ENCODE data around the gene PVR. TPM values are rescaled to one million over a fixed set of nuclear protein-coding genes. Genes with fewer than 3 reads are reported as not detected.

PVR gene
- total and polyA plus RNA-seq, 9 of the 15 experiments (the other 6 are each of a cell fraction or from before 2014, with no cell fraction given) = 0.89 to 14.5 (median 9.8) TPM

DNA sequence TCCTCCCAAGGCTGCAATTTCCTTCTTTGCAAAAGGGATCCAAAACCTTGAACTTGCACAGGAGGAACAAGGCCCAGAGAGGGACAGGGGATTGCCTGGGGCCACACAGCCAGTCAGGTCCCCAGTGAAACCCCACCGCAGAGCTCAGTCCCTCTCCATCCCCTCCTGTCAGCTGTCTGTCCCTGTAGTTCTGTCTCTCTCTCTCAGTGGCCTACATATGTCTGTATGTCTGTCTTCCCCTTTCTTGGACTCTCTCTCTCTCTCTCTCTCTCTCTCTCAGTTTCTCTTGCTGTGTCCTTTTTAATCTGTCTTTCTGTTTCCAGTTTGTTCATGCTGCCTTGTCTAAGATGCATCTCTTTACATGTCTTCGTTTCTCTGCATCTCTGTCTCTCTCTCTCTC lies 39.1 kb downstream of the PVR start (continued):
- TF ChIP-seq ZNF444 (CRISPR knock-in tag; IDR thresholded peaks at IDR 0.05) = no peak
- TF ChIP-seq SMARCA5 (IDR thresholded peaks at IDR 0.05) = peak; percentile 75; the same call in 1 of the 2 replicates
- no peak for TF ChIP-seq CCNT2 (IDR thresholded peaks at IDR 0.05; ENCODE audit: borderline replicate concordance, extremely low read depth, insufficient read length, low read depth, low read length)
- TF ChIP-seq CUX1 (CRISPR knock-in tag; IDR thresholded peaks at IDR 0.05) = no peak
- no peak for TF ChIP-seq DIDO1 (tag; IDR thresholded peaks at IDR 0.05; ENCODE audit: low read depth)
- TF ChIP-seq ZNF184 (CRISPR knock-in tag; IDR thresholded peaks at IDR 0.05) = no peak
- TF ChIP-seq, protein P1, sequence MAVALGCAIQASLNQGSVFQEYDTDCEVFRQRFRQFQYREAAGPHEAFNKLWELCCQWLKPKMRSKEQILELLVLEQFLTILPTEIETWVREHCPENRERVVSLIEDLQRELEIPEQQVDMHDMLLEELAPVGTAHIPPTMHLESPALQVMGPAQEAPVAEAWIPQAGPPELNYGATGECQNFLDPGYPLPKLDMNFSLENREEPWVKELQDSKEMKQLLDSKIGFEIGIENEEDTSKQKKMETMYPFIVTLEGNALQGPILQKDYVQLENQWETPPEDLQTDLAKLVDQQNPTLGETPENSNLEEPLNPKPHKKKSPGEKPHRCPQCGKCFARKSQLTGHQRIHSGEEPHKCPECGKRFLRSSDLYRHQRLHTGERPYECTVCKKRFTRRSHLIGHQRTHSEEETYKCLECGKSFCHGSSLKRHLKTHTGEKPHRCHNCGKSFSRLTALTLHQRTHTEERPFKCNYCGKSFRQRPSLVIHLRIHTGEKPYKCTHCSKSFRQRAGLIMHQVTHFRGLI (CRISPR knock-in tag; IDR thresholded peaks at IDR 0.05) = no peak
- peak; percentile 22; the same call in 1 of the 2 replicates for TF ChIP-seq NFIC (IDR thresholded peaks at IDR 0.05)
- no peak for TF ChIP-seq MXD1 (CRISPR knock-in tag; IDR thresholded peaks at IDR 0.05; ENCODE audit: borderline replicate concordance, poor library complexity, severe bottlenecking)
- TF ChIP-seq ZNF644 (tag; IDR thresholded peaks at IDR 0.05; ENCODE audit: low read depth) = no peak
- TF ChIP-seq BCOR (IDR thresholded peaks at IDR 0.05) = peak; percentile 37; the same call in 1 of the 2 replicates
- TF ChIP-seq HLTF (IDR thresholded peaks at IDR 0.05) = 0 out of 2 replicates have a peak, but pooled peaks have one; percentile 28
- TF ChIP-seq, protein P2, sequence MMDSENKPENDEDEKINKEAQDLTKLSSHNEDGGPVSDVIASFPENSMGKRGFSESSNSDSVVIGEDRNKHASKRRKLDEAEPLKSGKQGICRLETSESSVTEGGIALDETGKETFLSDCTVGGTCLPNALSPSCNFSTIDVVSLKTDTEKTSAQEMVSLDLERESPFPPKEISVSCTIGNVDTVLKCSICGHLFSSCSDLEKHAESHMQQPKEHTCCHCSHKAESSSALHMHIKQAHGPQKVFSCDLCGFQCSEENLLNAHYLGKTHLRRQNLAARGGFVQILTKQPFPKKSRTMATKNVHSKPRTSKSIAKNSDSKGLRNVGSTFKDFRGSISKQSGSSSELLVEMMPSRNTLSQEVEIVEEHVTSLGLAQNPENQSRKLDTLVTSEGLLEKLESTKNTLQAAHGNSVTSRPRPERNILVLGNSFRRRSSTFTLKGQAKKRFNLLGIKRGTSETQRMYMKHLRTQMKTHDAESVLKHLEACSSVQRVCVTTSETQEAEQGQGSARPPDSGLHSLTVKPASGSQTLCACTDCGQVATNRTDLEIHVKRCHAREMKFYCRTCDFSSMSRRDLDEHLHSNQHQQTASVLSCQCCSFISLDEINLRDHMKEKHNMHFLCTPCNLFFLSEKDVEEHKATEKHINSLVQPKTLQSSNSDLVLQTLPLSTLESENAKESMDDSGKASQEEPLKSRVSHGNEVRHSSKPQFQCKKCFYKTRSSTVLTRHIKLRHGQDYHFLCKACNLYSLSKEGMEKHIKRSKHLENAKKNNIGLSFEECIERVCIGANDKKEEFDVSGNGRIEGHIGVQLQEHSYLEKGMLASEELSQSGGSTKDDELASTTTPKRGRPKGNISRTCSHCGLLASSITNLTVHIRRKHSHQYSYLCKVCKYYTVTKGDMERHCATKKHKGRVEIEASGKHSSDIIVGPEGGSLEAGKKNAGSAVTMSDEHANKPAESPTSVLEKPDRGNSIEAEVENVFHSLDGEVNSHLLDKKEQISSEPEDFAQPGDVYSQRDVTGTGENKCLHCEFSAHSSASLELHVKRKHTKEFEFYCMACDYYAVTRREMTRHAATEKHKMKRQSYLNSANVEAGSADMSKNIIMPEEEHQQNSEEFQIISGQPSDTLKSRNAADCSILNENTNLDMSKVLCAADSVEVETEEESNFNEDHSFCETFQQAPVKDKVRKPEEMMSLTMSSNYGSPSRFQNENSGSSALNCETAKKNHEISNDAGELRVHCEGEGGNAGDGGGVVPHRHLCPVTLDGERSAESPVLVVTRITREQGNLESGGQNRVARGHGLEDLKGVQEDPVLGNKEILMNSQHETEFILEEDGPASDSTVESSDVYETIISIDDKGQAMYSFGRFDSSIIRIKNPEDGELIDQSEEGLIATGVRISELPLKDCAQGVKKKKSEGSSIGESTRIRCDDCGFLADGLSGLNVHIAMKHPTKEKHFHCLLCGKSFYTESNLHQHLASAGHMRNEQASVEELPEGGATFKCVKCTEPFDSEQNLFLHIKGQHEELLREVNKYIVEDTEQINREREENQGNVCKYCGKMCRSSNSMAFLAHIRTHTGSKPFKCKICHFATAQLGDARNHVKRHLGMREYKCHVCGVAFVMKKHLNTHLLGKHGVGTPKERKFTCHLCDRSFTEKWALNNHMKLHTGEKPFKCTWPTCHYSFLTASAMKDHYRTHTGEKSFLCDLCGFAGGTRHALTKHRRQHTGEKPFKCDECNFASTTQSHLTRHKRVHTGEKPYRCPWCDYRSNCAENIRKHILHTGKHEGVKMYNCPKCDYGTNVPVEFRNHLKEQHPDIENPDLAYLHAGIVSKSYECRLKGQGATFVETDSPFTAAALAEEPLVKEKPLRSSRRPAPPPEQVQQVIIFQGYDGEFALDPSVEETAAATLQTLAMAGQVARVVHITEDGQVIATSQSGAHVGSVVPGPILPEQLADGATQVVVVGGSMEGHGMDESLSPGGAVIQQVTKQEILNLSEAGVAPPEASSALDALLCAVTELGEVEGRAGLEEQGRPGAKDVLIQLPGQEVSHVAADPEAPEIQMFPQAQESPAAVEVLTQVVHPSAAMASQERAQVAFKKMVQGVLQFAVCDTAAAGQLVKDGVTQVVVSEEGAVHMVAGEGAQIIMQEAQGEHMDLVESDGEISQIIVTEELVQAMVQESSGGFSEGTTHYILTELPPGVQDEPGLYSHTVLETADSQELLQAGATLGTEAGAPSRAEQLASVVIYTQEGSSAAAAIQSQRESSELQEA (IDR thresholded peaks at IDR 0.05; ENCODE audit: low read depth) = 0 out of 2 replicates have a peak, but pooled peaks have one; percentile 27
- TF ChIP-seq NFXL1 (CRISPR knock-in tag; IDR thresholded peaks at IDR 0.05) = no peak
